ENCODE data around the gene ARG1.
"Not testable (repeated sequence)": the region's sequence is repeated elsewhere in the genome, so short reads cannot be mapped to it uniquely, and the experiment has no call there.

ARG1 gene

DNA sequence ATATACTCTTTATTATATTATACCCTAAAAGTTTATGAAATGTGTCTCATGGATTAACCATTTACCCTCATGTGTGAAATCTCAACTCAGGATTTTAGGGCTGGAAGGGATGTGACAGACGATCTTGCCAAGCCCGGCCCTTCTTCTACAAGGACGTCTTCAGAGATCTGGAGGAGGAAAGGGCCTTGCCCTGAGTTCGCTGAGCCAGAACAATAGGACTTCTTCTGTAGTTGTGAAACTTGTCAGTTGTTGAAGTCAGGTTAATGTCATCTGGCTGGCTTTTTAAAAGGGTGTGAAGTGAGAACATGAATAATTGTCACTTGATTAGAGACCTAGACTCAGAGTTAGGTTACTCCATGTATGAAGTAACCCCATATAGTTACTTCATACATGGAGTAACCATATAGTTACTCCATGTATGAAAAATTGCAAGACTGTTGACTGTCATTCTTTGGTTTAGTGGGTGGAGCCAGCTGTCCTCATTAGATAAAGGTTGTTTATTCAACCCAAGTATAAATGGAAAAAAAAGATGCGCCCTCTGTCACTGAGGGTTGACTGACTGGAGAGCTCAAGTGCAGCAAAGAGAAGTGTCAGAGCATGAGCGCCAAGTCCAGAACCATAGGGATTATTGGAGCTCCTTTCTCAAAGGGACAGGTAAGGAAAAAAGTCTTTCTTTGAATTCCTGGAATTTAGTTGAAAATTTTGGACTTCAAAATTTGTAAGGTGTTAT, at the start of gene ARG1:
Gene ARG1, plus strand, starts transcription at position 541 of the 730 bp plus-strand sequence. Its CDS starts 57 bp downstream, at position 598.
- Mint-ChIP-seq H3K9me3 (no peaks in the 10 kb centered on the region), H3K4me3 (no peak within 1 kb of the TSS), H3K4me1 (ENCODE audit: low read depth) (no peaks in the 10 kb centered on the region), H3K27me3 (no peaks in the 10 kb centered on the region), H3K36me3 (ENCODE audit: low read depth) (peaks cover 34% of the 10 kb centered on the region), H3K27ac (no peak within 1 kb of the TSS)
- intact Hi-C loops (cut with micrococcal nuclease) = no loop called here

DNA sequence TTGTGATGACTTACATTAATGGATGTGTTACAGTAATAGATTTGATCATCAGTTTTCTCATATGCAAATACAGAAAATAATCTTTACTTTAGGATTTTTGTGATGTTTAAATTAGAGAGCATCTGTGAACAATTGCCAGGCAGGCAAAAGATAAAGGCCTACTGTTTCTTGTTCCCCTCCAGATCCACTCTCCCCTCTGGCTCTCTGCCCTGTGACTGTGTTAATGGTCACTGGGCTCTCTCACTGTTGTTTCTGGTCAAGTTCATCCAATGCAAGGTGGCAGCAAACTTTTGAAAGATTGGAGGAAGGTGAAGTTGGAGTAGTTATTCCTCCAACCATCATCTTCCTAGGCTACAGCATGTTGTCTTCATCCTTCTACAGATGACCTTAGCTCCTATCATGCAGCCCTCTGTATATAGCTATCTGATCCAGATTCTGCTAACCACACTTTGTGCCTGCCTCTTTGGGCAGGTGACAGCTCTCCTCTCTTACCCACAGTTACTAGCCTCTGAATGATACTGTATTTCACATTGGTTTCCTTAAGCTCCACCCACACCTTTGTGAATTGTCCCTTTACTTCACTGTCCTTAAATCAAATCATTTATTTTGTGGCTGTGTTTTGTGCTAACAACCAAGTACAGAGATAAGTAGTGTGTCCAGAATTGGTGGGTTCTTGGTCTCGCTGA, 48.9 kb upstream of the ARG1 start:
- intact Hi-C loops (cut with micrococcal nuclease) = no loop called here
- Mint-ChIP-seq H3K4me1 (ENCODE audit: low read depth) (no peaks in the 10 kb centered on the region), H3K27ac (no peak overlapping the region), H3K9me3 (peaks cover 6% of the 10 kb centered on the region), H3K4me3 (no peak overlapping the region), H3K36me3 (ENCODE audit: low read depth) (no peaks in the 10 kb centered on the region), H3K27me3 (no peaks in the 10 kb centered on the region)

DNA sequence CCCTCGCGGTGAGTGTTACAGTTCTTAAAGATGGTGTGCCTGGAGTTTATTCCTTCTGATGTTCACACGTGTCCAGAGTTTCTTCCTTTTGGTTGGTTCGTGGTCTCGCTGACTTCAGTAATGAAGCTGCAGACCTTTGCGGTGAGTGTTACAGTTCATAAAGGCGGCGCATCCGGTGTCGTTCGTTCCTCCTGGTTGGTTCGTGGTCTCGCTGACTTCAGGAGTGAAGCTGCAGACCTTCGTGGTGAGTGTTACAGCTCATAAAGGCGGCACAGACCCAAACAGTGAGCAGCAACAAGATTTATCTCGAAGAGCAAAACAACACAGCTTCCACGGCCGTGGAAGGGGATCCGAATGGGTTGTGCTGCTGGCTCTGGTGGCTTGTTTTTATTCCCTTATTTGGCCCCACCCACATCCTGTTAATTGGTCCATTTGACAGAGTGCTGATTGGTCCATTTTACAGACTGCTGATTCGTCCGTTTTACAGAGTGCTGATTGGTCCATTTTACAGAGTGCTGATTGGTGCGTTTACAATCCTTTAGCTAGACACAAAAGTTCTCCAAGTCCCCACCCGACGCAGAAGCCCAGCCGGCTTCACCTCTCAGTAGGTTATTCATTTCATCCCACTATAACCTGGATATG, 48.2 kb upstream of the ARG1 start:
- H3K9me3 Mint-ChIP-seq = peaks cover 6% of the 10 kb centered on the region
- intact Hi-C loops (cut with micrococcal nuclease) = no loop called here

DNA sequence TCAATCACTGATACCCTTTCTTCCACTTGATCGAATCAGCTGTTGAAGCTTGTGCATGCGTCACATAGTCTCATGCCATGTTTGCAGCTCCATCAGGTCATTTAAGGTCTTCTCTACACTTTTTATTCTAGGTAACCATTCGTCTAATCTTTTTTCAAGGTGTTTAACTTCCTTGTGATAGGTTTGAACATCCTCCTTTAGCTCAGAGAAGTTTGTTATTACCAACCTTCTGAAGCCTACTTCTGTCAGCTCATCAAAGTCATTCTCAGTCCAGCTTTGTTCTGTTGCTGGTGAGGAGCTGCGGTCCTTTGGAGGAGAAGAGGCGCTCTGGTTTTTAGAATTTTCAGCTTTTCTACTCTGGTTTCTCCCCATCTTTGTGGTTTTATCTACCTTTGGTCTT, 42.1 kb upstream of the ARG1 start:
- intact Hi-C loops (cut with micrococcal nuclease) = loop anchor here (5.0 kb wide), 2 partner anchors 334 to 414 kb away; no protein-coding TSS in a partner anchor
- not testable (repeated sequence) for H3K9me3 Mint-ChIP-seq; H3K4me1 Mint-ChIP-seq (ENCODE audit: low read depth); H3K27ac Mint-ChIP-seq; H3K4me3 Mint-ChIP-seq; H3K36me3 Mint-ChIP-seq (ENCODE audit: low read depth); H3K27me3 Mint-ChIP-seq

More for the DNA sequence above, 48.2 kb upstream of the ARG1 start:
- H3K4me3 Mint-ChIP-seq = no peak overlapping the region
- H3K27me3 Mint-ChIP-seq = no peaks in the 10 kb centered on the region
- H3K4me1 Mint-ChIP-seq (ENCODE audit: low read depth) = no peaks in the 10 kb centered on the region
- H3K36me3 Mint-ChIP-seq (ENCODE audit: low read depth) = no peaks in the 10 kb centered on the region
- no peak overlapping the region for H3K27ac Mint-ChIP-seq

DNA sequence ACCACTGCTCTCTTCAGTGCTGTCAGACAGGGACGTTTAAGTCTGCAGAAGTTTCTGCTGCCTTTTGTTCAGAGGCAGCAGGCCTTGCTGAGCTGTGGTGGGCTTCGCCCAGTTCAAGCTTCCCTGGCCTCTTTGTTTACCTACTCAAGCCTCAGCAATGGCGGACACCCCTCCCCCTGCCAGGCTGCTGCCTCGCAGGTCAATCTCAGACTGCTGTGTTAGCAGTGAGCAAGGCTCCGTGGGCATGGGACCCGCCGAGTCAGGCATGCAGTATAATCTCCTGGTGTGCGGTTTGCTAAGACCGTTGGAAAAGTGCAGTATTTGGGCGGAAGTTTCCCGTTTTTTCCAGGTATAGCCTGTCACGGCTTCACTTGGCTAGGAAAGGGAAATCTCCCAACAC, 41.3 kb upstream of the ARG1 start:
- H3K27ac Mint-ChIP-seq; H3K36me3 Mint-ChIP-seq (ENCODE audit: low read depth); H3K9me3 Mint-ChIP-seq; H3K4me1 Mint-ChIP-seq (ENCODE audit: low read depth); H3K4me3 Mint-ChIP-seq; H3K27me3 Mint-ChIP-seq: not testable (repeated sequence)
- intact Hi-C loops (cut with micrococcal nuclease) = loop anchor here (2.0 to 5.0 kb wide), 3 partner anchors 334 to 1209 kb away; no protein-coding TSS in a partner anchor

DNA sequence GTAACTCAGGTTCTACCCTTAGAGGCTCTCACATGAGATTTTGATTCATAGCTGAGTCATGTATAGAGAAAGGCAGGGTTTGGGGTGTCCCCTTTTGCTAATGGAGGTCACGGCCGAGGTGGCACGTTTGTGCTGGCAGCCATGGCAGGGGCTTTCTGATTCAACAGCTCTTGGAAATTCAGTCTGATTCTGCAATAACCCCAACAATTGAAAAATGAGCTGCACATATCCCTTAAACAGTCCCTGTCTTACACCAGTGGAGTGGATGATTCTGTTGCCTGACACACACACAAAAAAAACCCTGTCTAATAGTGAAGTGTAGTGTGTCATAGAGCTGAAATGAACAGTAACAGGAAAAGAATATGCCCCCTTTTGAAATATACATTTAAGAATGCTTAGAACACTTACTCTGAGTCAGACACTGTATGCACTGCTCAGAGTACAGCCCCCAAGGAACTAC, 40.4 kb upstream of the ARG1 start:
- no peak overlapping the region for H3K27ac Mint-ChIP-seq
- intact Hi-C loops (cut with micrococcal nuclease) = loop anchor here (2.0 to 5.0 kb wide), 3 partner anchors 335 to 1210 kb away; no protein-coding TSS in a partner anchor
- no peaks in the 10 kb centered on the region for H3K36me3 Mint-ChIP-seq (ENCODE audit: low read depth)
- H3K27me3 Mint-ChIP-seq = no peaks in the 10 kb centered on the region
- H3K4me3 Mint-ChIP-seq = no peak overlapping the region
- H3K4me1 Mint-ChIP-seq (ENCODE audit: low read depth) = no peaks in the 10 kb centered on the region
- H3K9me3 Mint-ChIP-seq = no peaks in the 10 kb centered on the region

DNA sequence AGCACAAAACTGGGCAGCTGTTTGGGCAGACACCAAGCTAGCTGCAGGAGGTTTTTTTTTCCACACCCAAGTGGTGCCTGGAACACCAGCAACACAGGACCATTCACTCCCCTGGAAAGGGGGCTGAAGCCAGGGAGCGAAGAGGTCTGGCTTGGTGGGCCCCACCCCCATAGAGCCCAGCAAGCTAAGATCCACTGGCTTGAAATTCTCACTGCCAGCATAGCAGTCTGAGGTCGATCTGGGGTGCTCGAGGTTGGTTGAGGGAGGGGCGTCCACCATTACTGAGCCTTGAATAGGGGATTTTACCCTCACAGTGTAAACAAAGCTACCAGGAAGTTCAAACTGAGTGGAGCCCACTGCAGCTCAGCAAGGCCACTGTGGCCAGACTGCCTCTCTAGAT, 34.4 kb upstream of the ARG1 start:
- H3K27me3 Mint-ChIP-seq; H3K36me3 Mint-ChIP-seq (ENCODE audit: low read depth); H3K27ac Mint-ChIP-seq; H3K9me3 Mint-ChIP-seq; intact Hi-C loops (cut with micrococcal nuclease); H3K4me3 Mint-ChIP-seq; H3K4me1 Mint-ChIP-seq (ENCODE audit: low read depth): not testable (repeated sequence)

DNA sequence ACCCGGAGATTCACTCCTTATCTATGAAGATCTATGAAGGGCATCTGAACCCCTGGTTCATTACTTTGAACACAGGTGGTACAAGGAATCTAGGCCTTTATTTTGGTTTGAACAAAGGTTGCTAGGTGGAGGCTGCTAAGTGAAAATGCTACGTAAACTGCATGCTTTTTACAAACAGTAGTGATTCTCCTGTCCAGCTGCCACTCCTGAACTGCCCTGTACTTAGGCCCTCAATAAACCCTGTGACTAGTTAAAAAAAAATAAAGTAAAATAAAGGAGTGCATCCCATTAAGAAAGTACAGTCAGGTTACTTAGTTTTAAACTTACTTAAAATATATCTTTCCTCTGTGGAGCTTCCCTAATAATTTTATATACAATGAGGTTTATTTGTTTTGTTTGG, 27.7 kb upstream of the ARG1 start:
- Mint-ChIP-seq H3K27me3 (no peaks in the 10 kb centered on the region), H3K9me3 (no peaks in the 10 kb centered on the region), H3K4me1 (ENCODE audit: low read depth) (no peaks in the 10 kb centered on the region), H3K36me3 (ENCODE audit: low read depth) (no peaks in the 10 kb centered on the region), H3K4me3 (no peak overlapping the region), H3K27ac (no peak overlapping the region)
- intact Hi-C loops (cut with micrococcal nuclease) = no loop called here

DNA sequence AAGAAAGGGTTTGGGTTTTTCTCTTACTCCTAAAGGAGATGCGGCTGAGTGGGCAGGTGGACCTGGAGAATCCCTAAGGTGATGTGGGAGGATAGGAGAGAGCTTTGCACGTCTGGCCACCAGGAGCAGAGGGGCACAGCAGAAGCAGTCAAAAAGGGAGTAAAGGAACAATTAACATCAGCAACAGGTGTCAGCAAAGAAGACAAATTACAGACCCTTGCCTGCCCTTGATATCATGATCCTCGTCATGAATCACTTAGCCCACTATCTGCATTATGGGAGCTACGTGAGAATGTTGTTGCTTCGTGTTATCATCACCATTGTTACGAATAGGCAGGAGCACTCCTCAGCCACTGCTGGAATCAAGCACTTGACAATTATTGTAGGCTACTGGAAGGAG, 25.5 kb upstream of the ARG1 start:
- H3K36me3 Mint-ChIP-seq (ENCODE audit: low read depth) = no peaks in the 10 kb centered on the region
- H3K27me3 Mint-ChIP-seq = no peaks in the 10 kb centered on the region
- H3K4me3 Mint-ChIP-seq = no peak overlapping the region
- no peak overlapping the region for H3K27ac Mint-ChIP-seq
- intact Hi-C loops (cut with micrococcal nuclease) = no loop called here
- H3K9me3 Mint-ChIP-seq = no peaks in the 10 kb centered on the region
- no peaks in the 10 kb centered on the region for H3K4me1 Mint-ChIP-seq (ENCODE audit: low read depth)

DNA sequence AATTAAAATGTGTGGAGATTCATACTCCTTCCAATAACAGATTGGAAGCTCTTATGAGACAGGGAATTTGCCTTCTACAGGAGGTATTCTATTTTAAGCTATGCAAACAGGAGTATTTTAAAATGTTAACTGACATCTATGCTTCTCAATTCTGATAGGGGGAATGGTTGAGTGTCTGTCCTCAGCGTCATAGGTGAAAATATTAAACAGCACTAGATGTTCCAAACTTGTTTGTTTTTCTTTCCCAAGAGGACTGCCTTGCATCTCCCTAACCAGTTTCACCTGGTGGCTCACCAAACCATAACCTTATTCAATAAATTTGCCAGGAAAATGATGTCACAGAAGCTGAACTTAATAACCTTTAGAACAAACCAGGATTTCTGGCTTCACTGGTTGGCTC, 24.6 kb upstream of the ARG1 start:
- Mint-ChIP-seq H3K4me3 (no peak overlapping the region), H3K9me3 (no peaks in the 10 kb centered on the region), H3K27me3 (no peaks in the 10 kb centered on the region), H3K4me1 (ENCODE audit: low read depth) (no peaks in the 10 kb centered on the region), H3K27ac (no peak overlapping the region), H3K36me3 (ENCODE audit: low read depth) (no peaks in the 10 kb centered on the region)
- intact Hi-C loops (cut with micrococcal nuclease) = no loop called here

DNA sequence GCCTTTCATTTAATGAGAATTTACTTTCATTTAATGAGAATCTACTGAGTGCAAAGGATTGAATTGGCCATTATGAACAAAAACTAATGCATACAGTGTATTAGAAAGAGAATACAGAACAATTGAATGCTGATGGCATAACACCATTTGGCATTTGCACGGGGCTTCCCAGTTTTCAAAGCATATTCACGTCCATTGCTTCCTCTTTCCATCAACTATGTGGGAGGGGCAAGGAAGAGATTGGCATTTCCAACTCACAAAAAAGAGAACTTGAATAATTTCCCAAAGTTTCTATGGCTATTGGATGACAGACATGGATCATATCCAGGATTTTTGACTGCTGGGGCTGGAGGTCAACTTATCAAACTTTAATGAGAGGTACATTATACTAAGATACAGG, 23.2 kb upstream of the ARG1 start:
- Mint-ChIP-seq H3K4me1 (ENCODE audit: low read depth) (no peaks in the 10 kb centered on the region), H3K9me3 (no peaks in the 10 kb centered on the region), H3K27ac (no peak overlapping the region), H3K36me3 (ENCODE audit: low read depth) (no peaks in the 10 kb centered on the region), H3K4me3 (no peak overlapping the region), H3K27me3 (no peaks in the 10 kb centered on the region)
- intact Hi-C loops (cut with micrococcal nuclease) = no loop called here

DNA sequence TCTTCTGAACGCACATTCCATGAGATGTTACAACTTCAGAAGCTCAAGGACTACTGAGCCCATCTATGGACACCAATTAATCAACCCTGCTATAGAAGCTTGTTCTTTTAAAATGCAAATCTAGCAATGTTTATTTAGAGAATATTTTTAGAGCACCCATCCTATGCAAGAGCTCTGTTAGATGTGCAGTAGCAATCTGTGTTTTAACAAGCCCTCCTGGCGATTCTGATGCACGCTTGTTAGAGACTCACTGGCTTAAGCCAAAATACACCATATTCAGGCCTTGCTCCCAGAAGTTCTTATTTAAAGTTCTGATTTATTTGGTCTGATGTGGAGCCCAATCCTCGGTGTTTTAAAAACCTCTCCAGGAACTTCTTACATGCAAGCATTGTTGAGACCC, 21.1 kb upstream of the ARG1 start:
- H3K4me3 Mint-ChIP-seq = no peak overlapping the region
- no peak overlapping the region for H3K27ac Mint-ChIP-seq
- no peaks in the 10 kb centered on the region for H3K36me3 Mint-ChIP-seq (ENCODE audit: low read depth)
- no peaks in the 10 kb centered on the region for H3K9me3 Mint-ChIP-seq
- intact Hi-C loops (cut with micrococcal nuclease) = no loop called here
- H3K4me1 Mint-ChIP-seq (ENCODE audit: low read depth) = no peaks in the 10 kb centered on the region
- no peaks in the 10 kb centered on the region for H3K27me3 Mint-ChIP-seq

DNA sequence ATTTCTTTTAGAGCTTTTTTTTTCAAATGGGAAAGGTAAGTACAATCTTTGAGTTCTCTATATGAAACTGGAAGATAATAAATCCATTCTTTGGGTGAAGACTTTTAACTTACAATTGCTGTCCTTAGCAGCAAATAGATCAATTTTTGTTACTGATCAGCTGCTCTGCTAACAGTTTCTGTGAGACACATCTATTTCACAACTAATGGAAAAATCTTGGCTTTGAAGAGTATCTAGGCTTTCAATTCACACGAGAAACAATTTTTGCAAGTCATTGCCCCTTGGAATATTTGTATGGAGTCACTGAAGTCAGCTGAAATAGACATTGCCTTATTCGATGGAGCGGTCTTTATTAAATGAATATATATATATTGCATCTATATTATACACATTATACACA, 20.5 kb upstream of the ARG1 start:
- H3K27ac Mint-ChIP-seq = no peak overlapping the region
- H3K9me3 Mint-ChIP-seq = no peaks in the 10 kb centered on the region
- H3K27me3 Mint-ChIP-seq = no peaks in the 10 kb centered on the region
- no peaks in the 10 kb centered on the region for H3K4me1 Mint-ChIP-seq (ENCODE audit: low read depth)
- no peaks in the 10 kb centered on the region for H3K36me3 Mint-ChIP-seq (ENCODE audit: low read depth)
- intact Hi-C loops (cut with micrococcal nuclease) = no loop called here
- no peak overlapping the region for H3K4me3 Mint-ChIP-seq

DNA sequence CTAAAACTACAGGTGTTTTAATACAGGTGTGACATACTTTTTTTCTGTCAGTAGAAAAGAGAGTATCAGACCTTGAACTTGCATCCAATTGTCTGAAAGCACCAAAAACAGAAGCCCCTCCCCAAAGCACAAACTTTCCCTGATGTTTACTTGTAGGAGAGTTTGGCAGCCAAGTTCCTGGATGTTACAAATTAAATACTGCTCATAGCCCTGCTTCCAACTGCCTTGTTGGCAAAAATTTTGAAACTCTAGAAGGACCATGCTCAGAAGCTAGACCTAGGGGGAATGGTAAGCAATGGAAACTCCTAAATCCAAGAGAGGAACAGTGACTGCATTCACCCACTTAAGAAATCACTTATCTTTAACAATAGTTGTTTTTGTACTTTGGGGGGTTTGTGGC, 17.0 kb upstream of the ARG1 start:
- no peaks in the 10 kb centered on the region for H3K4me1 Mint-ChIP-seq (ENCODE audit: low read depth)
- H3K4me3 Mint-ChIP-seq = no peak overlapping the region
- intact Hi-C loops (cut with micrococcal nuclease) = no loop called here
- no peaks in the 10 kb centered on the region for H3K9me3 Mint-ChIP-seq
- no peaks in the 10 kb centered on the region for H3K36me3 Mint-ChIP-seq (ENCODE audit: low read depth)
- H3K27me3 Mint-ChIP-seq = no peaks in the 10 kb centered on the region
- H3K27ac Mint-ChIP-seq = no peak overlapping the region
